Kidney (tissue), 14 donors: ENCODE measurements around the gene PLA1A. TPM values are rescaled to one million over a fixed set of nuclear protein-coding genes. Genes with fewer than 3 reads are reported as not detected.

ENCODE experiments used
- DNase-seq, 5 donors: peaks; one replicate each; pipeline ENCODE4 v3.0.0-alpha.2; 2013 to 2020
- FAIRE-seq: peaks from 2 replicates; lab custom pipeline; 2012; peaks lifted over from hg19 to GRCh38; lab: Jason Lieb, UNC
- H3K27ac ChIP-seq, 2 donors: one replicate each; pipeline ENCODE4 v1.7.0; 2013; ENCODE audit warnings: low read depth in 2 of 2, low read length in 2 of 2, inconsistent platforms in 1 of 2
- H3K27me3 ChIP-seq: one replicate; pipeline ENCODE4 v1.7.1; 2013; ENCODE audit warnings: low read length, inconsistent platforms; ENCODE audit not compliant: control insufficient read depth, insufficient read depth
- H3K36me3 ChIP-seq, 3 donors: one replicate each; pipeline versions ENCODE4 v1.7.0 to v1.7.1; 2013; ENCODE audit warnings: low read length in 3 of 3, control low read depth in 1 of 3, inconsistent platforms in 1 of 3; ENCODE audit not compliant: insufficient read depth in 3 of 3, control insufficient read depth in 2 of 3
- H3K4me1 ChIP-seq, 3 donors: one replicate each; pipeline versions ENCODE4 v1.7.0 to v1.7.1; 2013; ENCODE audit warnings: low read length in 3 of 3, inconsistent platforms in 1 of 3, low read depth in 1 of 3; ENCODE audit not compliant: control insufficient read depth in 2 of 3, insufficient read depth in 2 of 3
- H3K4me3 ChIP-seq, 3 donors: one replicate each; pipeline versions ENCODE4 v1.7.0 to v1.8.1; 2013; ENCODE audit warnings: low read length in 3 of 3, control low read depth in 1 of 3, inconsistent platforms in 1 of 3
- H3K9ac ChIP-seq, 3 donors: one replicate each; pipeline versions ENCODE4 v1.7.0 to v1.7.1; 2013; ENCODE audit warnings: low read length in 3 of 3, control low read depth in 1 of 3, inconsistent platforms in 1 of 3
- H3K9me3 ChIP-seq, 3 donors: one replicate each; pipeline versions ENCODE4 v1.7.0 to v1.7.1; 2013; ENCODE audit warnings: low read length in 3 of 3, control low read depth in 1 of 3, inconsistent platforms in 1 of 3; ENCODE audit not compliant: control insufficient read depth in 2 of 3, insufficient read depth in 1 of 3
- CTCF ChIP-seq: IDR thresholded peaks from 3 replicates; pipeline ENCODE4 v1.5.1; 2012; ENCODE audit warnings: mild to moderate bottlenecking, moderate library complexity, borderline replicate concordance; ENCODE audit not compliant: insufficient read depth; ENCODE audit errors: extremely low read depth
- intact Hi-C: fragments of 100-400 bp; cut with DNase I; formaldehyde crosslinking; loops from one replicate; pipeline ENCODE4 v1.11.1; 2022
- polyA plus RNA-seq: library from polyadenylated mRNA; stranded (reverse); fragments of 350-450 nt; fragmentation: Illumina TruSeq; extraction: RNeasy Lipid Tissue Mini Kit (QIAGEN cat#74804); gene quantifications from one replicate; pipeline ENCODE4 v1.2.3, GENCODE V29; 2014; ENCODE audit warnings: low read depth, low replicate concordance; ENCODE audit not compliant: insufficient read depth
- total RNA-seq: library from RNA; stranded (reverse); fragmentation: NEBNext Ultra II Directional; extraction: Animal tissue kit (Norgen Biotek cat#: 25700); gene quantifications from one replicate; pipeline ENCODE4 v1.2.1, GENCODE V29; 2021
- donor health status: control.
- donor health status: control.
- donor health status: control.
- donor health status: control.
- donor health status: control.
- donor health status: DM: yes; HTN: yes; CAD: no.
- donor health status: Normal renal cell carcinoma (clear cell type).

PLA1A gene
- total and polyA plus RNA-seq, 2 donors from 2014 or later: 6.7 to 10.1 TPM

- Histone ChIP-seq H3K27me3 (no peaks in the 10 kb centered on the region), H3K9ac (no peak overlapping the region), H3K4me1 (peaks cover 0 to 2% (median 0%) of the 10 kb centered on the region in 3 donors), H3K27ac (no peak overlapping the region), H3K4me3 (no peak overlapping the region), H3K9me3 (no peaks in the 10 kb centered on the region), H3K36me3 (peaks cover 0 to 4% (median 0%) of the 10 kb centered on the region in 3 donors)
- no peak for TF ChIP-seq CTCF
- no peak for FAIRE-seq
- intact Hi-C loops: no loop called here
- no peak for DNase-seq
These were observed 56.2 kb downstream of the PLA1A start for GRCh38 chr3:119653876-119654275.

- peaks cover 0 to 4% (median 0%) of the 10 kb centered on the region in 3 donors for H3K36me3 ChIP-seq
- no peak overlapping the region for H3K27ac ChIP-seq
- DNase-seq: no peak
- H3K4me1 ChIP-seq: peaks cover 0 to 4% (median 0%) of the 10 kb centered on the region in 3 donors
- no peak overlapping the region for H3K4me3 ChIP-seq
- no peak for FAIRE-seq
- H3K9ac ChIP-seq: no peak overlapping the region
- intact Hi-C loops: no loop called here
- H3K27me3 ChIP-seq: no peaks in the 10 kb centered on the region
- no peak for TF ChIP-seq CTCF
- H3K9me3 ChIP-seq: no peaks in the 10 kb centered on the region
These were observed 60.4 kb downstream of the PLA1A start for GRCh38 chr3:119657887-119658702.

- intact Hi-C loops: no loop called here
- TF ChIP-seq CTCF: no peak
- Histone ChIP-seq H3K9ac (no peak overlapping the region), H3K27ac (no peak overlapping the region), H3K27me3 (no peaks in the 10 kb centered on the region), H3K36me3 (peaks cover 0 to 4% (median 0%) of the 10 kb centered on the region in 3 donors), H3K4me1 (peaks cover 0 to 4% (median 0%) of the 10 kb centered on the region in 3 donors), H3K4me3 (no peak overlapping the region), H3K9me3 (no peaks in the 10 kb centered on the region)
- DNase-seq: no peak
- no peak for FAIRE-seq
These were observed 61.3 kb downstream of the PLA1A start for GRCh38 chr3:119658994-119659393.
